ENCODE results near the gene F12.

Gene F12

GRCh38 chr5:177446200-177447065 is 37.1 kb upstream of the F12 start, which contains the start of gene PRR7:
Gene PRR7, plus strand, starts transcription at chr5:177446814. Its CDS starts 8,254 bp downstream, at chr5:177455068.
- peak; percentile 75 for DNase-seq
- Mint-ChIP-seq H3K36me3 (ENCODE audit: low read depth) (no peaks in the 10 kb centered on the region), H3K4me3 (peak within 1 kb of the TSS; percentile 80), H3K4me1 (peaks cover 44% of the 10 kb centered on the region), H3K9me3 (no peaks in the 10 kb centered on the region), H3K27me3 (ENCODE audit: low read depth, poor library complexity) (peaks cover 5% of the 10 kb centered on the region), H3K27ac (peak within 1 kb of the TSS; percentile 47)
- TF ChIP-seq CTCF (IDR thresholded peaks at IDR 0.05) = no peak

GRCh38 chr5:177445917-177446199 is 36.5 kb upstream of the F12 start:
- Mint-ChIP-seq H3K4me1 (peaks cover 44% of the 10 kb centered on the region), H3K9me3 (no peaks in the 10 kb centered on the region), H3K27ac (peak overlapping the region; percentile 47), H3K27me3 (ENCODE audit: low read depth, poor library complexity) (peaks cover 2% of the 10 kb centered on the region), H3K36me3 (ENCODE audit: low read depth) (no peaks in the 10 kb centered on the region), H3K4me3 (peak overlapping the region; percentile 80)
- TF ChIP-seq CTCF (IDR thresholded peaks at IDR 0.05) = no peak
- no peak for DNase-seq

GRCh38 chr5:177445052-177445916 is 35.9 kb upstream of the F12 start:
- H3K36me3 Mint-ChIP-seq (ENCODE audit: low read depth) = no peaks in the 10 kb centered on the region
- H3K4me3 Mint-ChIP-seq = peak overlapping the region; percentile 80
- no peak for TF ChIP-seq CTCF (IDR thresholded peaks at IDR 0.05)
- no peaks in the 10 kb centered on the region for H3K9me3 Mint-ChIP-seq
- no peaks in the 10 kb centered on the region for H3K27me3 Mint-ChIP-seq (ENCODE audit: low read depth, poor library complexity)
- H3K27ac Mint-ChIP-seq = peak overlapping the region; percentile 97
- H3K4me1 Mint-ChIP-seq = peaks cover 44% of the 10 kb centered on the region
- no peak for DNase-seq

- no peak for DNase-seq
- H3K9me3 Mint-ChIP-seq = peaks cover 6% of the 10 kb centered on the region
- H3K27ac Mint-ChIP-seq = peak overlapping the region; percentile 97
- peaks cover 44% of the 10 kb centered on the region for H3K4me1 Mint-ChIP-seq
- H3K4me3 Mint-ChIP-seq = peak overlapping the region; percentile 80
- TF ChIP-seq CTCF (IDR thresholded peaks at IDR 0.05) = no peak
- H3K27me3 Mint-ChIP-seq (ENCODE audit: low read depth, poor library complexity) = no peaks in the 10 kb centered on the region
- H3K36me3 Mint-ChIP-seq (ENCODE audit: low read depth) = peaks cover 7% of the 10 kb centered on the region
Measured at GRCh38 chr5:177444106-177445051, 35.0 kb upstream of the F12 start.

GRCh38 chr5:177443144-177443983 is 34.0 kb upstream of the F12 start:
- H3K27me3 Mint-ChIP-seq (ENCODE audit: low read depth, poor library complexity) = no peaks in the 10 kb centered on the region
- H3K27ac Mint-ChIP-seq = no peak overlapping the region
- peaks cover 34% of the 10 kb centered on the region for H3K4me1 Mint-ChIP-seq
- H3K9me3 Mint-ChIP-seq = peaks cover 6% of the 10 kb centered on the region
- no peak for TF ChIP-seq CTCF (IDR thresholded peaks at IDR 0.05)
- no peak overlapping the region for H3K4me3 Mint-ChIP-seq
- DNase-seq = no peak
- H3K36me3 Mint-ChIP-seq (ENCODE audit: low read depth) = peaks cover 17% of the 10 kb centered on the region

Data from nephron progenitor cell (in vitro differentiated cells).